Right lobe of liver (tissue), 4 donors: Measurements from ENCODE around the gene OLA1.

Source experiments
- POLR2A ChIP-seq: fragments of 450-650 bp; IDR thresholded peaks from one replicate; pipeline ENCODE4 v1.6.1; 2017; ENCODE audit warnings: antibody characterized with exemption, mild to moderate bottlenecking
- TF ChIP-seq, protein P1 (sequence below), 4 donors: fragments of 200-600 bp in 3 of 4; fragments of 450-650 bp in 1 of 4; IDR thresholded peaks; one replicate each; pipeline versions ENCODE4 v1.5.1 to v1.8.0; 2016 to 2022; ENCODE audit warnings: antibody characterized with exemption in 4 of 4, mild to moderate bottlenecking in 2 of 4
- donor health status: DM: no; HTN: no; CAD: no.
- donor health status: DM: no; HTN: no; CAD: no.
- donor health status: DM: no; HTN: yes; CAD: no.

GRCh38 chr2:174192664-174193063 lies 55.7 kb downstream of the OLA1 start:
- TF ChIP-seq, protein P1, sequence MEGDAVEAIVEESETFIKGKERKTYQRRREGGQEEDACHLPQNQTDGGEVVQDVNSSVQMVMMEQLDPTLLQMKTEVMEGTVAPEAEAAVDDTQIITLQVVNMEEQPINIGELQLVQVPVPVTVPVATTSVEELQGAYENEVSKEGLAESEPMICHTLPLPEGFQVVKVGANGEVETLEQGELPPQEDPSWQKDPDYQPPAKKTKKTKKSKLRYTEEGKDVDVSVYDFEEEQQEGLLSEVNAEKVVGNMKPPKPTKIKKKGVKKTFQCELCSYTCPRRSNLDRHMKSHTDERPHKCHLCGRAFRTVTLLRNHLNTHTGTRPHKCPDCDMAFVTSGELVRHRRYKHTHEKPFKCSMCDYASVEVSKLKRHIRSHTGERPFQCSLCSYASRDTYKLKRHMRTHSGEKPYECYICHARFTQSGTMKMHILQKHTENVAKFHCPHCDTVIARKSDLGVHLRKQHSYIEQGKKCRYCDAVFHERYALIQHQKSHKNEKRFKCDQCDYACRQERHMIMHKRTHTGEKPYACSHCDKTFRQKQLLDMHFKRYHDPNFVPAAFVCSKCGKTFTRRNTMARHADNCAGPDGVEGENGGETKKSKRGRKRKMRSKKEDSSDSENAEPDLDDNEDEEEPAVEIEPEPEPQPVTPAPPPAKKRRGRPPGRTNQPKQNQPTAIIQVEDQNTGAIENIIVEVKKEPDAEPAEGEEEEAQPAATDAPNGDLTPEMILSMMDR (IDR thresholded peaks at IDR 0.05), result no peak
- TF ChIP-seq POLR2A, result no peak
